Upper lobe of left lung (tissue), 6 donors: ENCODE results near the gene SPAM1. TPM values are rescaled to one million over a fixed set of nuclear protein-coding genes. Genes with fewer than 3 reads are reported as not detected.

ENCODE experiments used
- ATAC-seq, 2 donors: fragments of 200-7000 bp; cut with Tn5 transposase; one replicate each; pipeline ENCODE4 v1.9.1; 2022; ENCODE audit warnings: mild to moderate bottlenecking in 2 of 2, moderate library complexity in 2 of 2; ENCODE audit not compliant: low FRiP score in 2 of 2
- DNase-seq, 2 donors: peaks; one replicate each; pipeline ENCODE4 v3.0.0-alpha.2; 2019 to 2020
- H3K27ac ChIP-seq, 4 donors: fragments of 200-600 bp; sonication (generic); one replicate each; pipeline ENCODE4 v1.5.1; 2016 to 2019
- H3K27me3 ChIP-seq, 4 donors: fragments of 200-600 bp; sonication (generic); one replicate each; pipeline ENCODE4 v1.5.1; 2017 to 2019
- H3K36me3 ChIP-seq, 4 donors: fragments of 200-600 bp; sonication (generic); one replicate each; pipeline ENCODE4 v1.5.1; 2016 to 2019
- H3K4me1 ChIP-seq, 4 donors: fragments of 200-600 bp; sonication (generic); one replicate each; pipeline ENCODE4 v1.5.1; 2018 to 2019
- H3K4me3 ChIP-seq, 4 donors: fragments of 200-600 bp; sonication (generic); one replicate each; pipeline ENCODE4 v1.5.1; 2017 to 2019; ENCODE audit warnings: mild to moderate bottlenecking in 2 of 4, moderate library complexity in 1 of 4
- H3K9me3 ChIP-seq, 4 donors: fragments of 200-600 bp; sonication (generic); one replicate each; pipeline ENCODE4 v1.5.1; 2018 to 2019
- EP300 ChIP-seq, 4 donors: sonication (generic); formaldehyde crosslinking; IDR thresholded peaks; one replicate each; pipeline ENCODE4 v1.5.1; 2017; ENCODE audit warnings: antibody characterized with exemption in 4 of 4, control low read depth in 2 of 4
- POLR2A ChIP-seq, 4 donors: fragments of 450-650 bp; IDR thresholded peaks; one replicate each; pipeline ENCODE4 v1.5.1; 2016 to 2017; ENCODE audit warnings: antibody characterized with exemption in 4 of 4, mild to moderate bottlenecking in 2 of 4
- POLR2AphosphoS5 ChIP-seq, 2 donors: sonication (generic); formaldehyde crosslinking; IDR thresholded peaks; one replicate each; pipeline ENCODE4 v1.5.1; 2017; ENCODE audit warnings: antibody characterized with exemption in 2 of 2
- WGBS, 2 donors: methylation state at CpG; one replicate each; pipeline ENCODE4 v1.1.5; 2017 to 2018; 5-methylcytosine and 5-hydroxymethylcytosine counted together
- total RNA-seq, 6 donors: library from RNA; depleted of rRNA in 4 of 6; stranded (reverse); fragments of >200 nt in 4 of 6; gene quantifications; one replicate each; pipeline versions ENCODE4 v1.1.0 to v1.2.1, GENCODE V29; 2016 to 2021
- TF ChIP-seq, protein P1 (sequence below), 6 experiments: fragments of 450-650 bp in 4 of 6; fragments of 200-600 bp in 2 of 6; sonication (generic) in 2 of 6; IDR thresholded peaks; one replicate each; pipeline ENCODE4 v1.5.1; 2016 to 2019; ENCODE audit warnings: antibody characterized with exemption in 6 of 6
- donor health status: DM: no; HTN: no; CAD: no; lungs with moderate emphysema.
- donor health status: DM: no; HTN: yes; CAD: no; lungs with severe emphysema.

SPAM1 gene, protein sequence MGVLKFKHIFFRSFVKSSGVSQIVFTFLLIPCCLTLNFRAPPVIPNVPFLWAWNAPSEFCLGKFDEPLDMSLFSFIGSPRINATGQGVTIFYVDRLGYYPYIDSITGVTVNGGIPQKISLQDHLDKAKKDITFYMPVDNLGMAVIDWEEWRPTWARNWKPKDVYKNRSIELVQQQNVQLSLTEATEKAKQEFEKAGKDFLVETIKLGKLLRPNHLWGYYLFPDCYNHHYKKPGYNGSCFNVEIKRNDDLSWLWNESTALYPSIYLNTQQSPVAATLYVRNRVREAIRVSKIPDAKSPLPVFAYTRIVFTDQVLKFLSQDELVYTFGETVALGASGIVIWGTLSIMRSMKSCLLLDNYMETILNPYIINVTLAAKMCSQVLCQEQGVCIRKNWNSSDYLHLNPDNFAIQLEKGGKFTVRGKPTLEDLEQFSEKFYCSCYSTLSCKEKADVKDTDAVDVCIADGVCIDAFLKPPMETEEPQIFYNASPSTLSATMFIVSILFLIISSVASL
- not detected for total RNA-seq

DNA sequence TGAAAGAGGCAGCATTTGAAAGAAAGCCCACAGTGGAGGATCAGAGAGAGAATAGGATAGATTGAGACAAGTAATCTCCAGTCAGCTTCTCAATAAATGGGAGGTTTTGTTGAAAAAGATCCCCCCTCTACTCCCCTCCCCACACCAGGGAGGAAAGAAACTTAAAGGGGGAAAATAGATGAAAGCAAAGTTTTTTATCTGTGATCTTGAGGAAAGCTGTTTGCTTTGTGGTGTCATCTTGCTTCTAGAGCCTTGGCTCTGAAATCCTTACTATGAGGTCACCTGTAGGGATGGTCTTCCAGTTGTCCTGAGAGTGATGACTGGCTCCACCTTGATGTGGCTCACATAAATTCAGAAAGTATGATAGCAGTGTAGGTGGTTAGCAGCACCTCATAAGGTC lies at the start of gene SPAM1:
Gene SPAM1 (plus strand): TSS at position 301 of the 400 bp plus-strand sequence. CDS start 28,330 bp downstream, outside the sequence.
- Histone ChIP-seq H3K27ac (no peak within 1 kb of the TSS), H3K4me3 (no peak within 1 kb of the TSS), H3K9me3 (no peaks in the 10 kb centered on the region), H3K4me1 (no peaks in the 10 kb centered on the region), H3K36me3 (no peaks in the 10 kb centered on the region), H3K27me3 (no peaks in the 10 kb centered on the region)
- ATAC-seq (no peak), DNase-seq (no peak)
- TF ChIP-seq, protein P1, sequence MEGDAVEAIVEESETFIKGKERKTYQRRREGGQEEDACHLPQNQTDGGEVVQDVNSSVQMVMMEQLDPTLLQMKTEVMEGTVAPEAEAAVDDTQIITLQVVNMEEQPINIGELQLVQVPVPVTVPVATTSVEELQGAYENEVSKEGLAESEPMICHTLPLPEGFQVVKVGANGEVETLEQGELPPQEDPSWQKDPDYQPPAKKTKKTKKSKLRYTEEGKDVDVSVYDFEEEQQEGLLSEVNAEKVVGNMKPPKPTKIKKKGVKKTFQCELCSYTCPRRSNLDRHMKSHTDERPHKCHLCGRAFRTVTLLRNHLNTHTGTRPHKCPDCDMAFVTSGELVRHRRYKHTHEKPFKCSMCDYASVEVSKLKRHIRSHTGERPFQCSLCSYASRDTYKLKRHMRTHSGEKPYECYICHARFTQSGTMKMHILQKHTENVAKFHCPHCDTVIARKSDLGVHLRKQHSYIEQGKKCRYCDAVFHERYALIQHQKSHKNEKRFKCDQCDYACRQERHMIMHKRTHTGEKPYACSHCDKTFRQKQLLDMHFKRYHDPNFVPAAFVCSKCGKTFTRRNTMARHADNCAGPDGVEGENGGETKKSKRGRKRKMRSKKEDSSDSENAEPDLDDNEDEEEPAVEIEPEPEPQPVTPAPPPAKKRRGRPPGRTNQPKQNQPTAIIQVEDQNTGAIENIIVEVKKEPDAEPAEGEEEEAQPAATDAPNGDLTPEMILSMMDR (IDR thresholded peaks at IDR 0.05), result no peak
- TF ChIP-seq EP300 (IDR thresholded peaks at IDR 0.05) (no peak), POLR2A (IDR thresholded peaks at IDR 0.05) (no peak), POLR2AphosphoS5 (IDR thresholded peaks at IDR 0.05) (no peak)

DNA sequence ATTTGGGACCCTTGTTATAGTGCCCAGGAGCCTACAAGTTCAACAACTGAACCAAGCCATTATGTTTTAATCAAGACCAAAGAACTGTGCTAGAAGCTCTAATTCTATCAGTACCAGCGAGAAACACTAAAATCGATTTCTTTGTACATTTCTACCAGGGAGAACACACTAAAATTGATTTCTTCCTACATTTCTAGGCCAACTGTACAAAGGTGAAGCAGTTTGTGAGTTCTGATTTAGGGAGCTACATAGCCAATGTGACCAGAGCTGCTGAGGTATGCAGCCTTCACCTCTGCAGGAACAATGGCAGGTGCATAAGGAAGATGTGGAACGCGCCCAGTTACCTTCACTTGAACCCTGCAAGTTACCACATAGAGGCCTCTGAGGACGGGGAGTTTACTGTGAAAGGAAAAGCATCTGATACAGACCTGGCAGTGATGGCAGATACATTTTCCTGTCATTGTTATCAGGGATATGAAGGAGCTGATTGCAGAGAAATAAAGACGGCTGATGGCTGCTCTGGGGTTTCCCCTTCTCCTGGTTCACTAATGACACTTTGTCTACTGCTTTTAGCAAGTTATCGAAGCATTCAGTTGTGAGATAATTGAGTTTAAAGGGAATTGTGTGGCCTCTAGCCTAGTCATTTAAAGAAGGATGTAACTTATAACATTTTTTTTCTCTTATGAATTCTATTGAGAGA lies 48.3 kb upstream of the SPAM1 start:
- Histone ChIP-seq H3K27ac (no peak overlapping the region), H3K4me3 (no peak overlapping the region), H3K4me1 (no peaks in the 10 kb centered on the region), H3K9me3 (no peaks in the 10 kb centered on the region), H3K36me3 (no peaks in the 10 kb centered on the region), H3K27me3 (no peaks in the 10 kb centered on the region)
- WGBS, 2 donors, result 68 to 72% methylated on average over 7 of the region's 7 CpGs
- TF ChIP-seq POLR2A (IDR thresholded peaks at IDR 0.05), result no peak
- TF ChIP-seq EP300 (IDR thresholded peaks at IDR 0.05), result no peak
- TF ChIP-seq, protein P1 (IDR thresholded peaks at IDR 0.05), result no peak
- no peak for TF ChIP-seq POLR2AphosphoS5 (IDR thresholded peaks at IDR 0.05)
- no peak for DNase-seq
- no peak for ATAC-seq

DNA sequence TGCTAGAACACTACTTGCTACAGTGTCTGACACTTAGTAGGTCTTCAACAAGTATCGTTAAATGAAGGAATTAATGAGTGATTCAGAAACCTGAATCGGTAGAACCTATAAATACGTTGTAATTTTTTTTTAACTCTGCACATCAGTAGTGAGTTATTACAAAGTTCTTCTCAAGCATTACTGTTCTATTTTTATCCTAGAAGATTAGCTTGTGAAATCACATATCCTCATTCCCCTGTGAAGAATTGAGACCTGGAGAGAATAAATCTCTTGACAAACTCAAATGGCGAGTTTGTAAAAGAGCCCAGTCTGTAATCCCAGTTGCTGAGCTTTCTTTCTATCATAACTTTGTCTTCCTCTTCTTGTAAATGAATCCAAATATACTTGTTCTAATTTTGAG lies 45.4 kb upstream of the SPAM1 start:
- no peak for DNase-seq
- H3K27ac ChIP-seq, result no peak overlapping the region
- 77 to 85% methylated on average over 4 of the region's 4 CpGs for WGBS, 2 donors
- no peaks in the 10 kb centered on the region for H3K36me3 ChIP-seq
- H3K4me3 ChIP-seq, result no peak overlapping the region
- H3K4me1 ChIP-seq, result no peaks in the 10 kb centered on the region
- no peak for ATAC-seq
- no peaks in the 10 kb centered on the region for H3K9me3 ChIP-seq
- H3K27me3 ChIP-seq, result no peaks in the 10 kb centered on the region
- TF ChIP-seq, protein P1 (IDR thresholded peaks at IDR 0.05), result no peak
- TF ChIP-seq POLR2AphosphoS5 (IDR thresholded peaks at IDR 0.05) (no peak), EP300 (IDR thresholded peaks at IDR 0.05) (no peak), POLR2A (IDR thresholded peaks at IDR 0.05) (no peak)

DNA sequence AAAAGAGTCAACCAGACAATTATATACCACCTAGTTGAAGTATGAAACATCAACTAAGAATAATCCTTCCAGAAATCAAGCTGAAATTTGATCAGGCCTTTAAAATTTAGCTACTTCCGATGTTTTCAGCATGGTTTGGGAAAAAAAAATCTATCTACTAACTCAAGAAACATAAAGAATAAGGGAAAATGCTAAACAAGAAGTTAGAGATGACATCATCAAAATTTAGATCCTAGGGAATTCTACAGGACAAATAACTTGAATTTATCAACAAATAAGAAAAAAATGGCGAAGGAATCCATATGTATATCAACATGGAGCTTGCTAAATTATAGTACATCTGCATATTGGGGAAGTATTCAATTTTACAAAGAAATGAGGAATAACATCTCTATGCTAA lies 43.7 kb upstream of the SPAM1 start:
- Histone ChIP-seq H3K4me3 (no peak overlapping the region), H3K27ac (no peak overlapping the region), H3K27me3 (no peaks in the 10 kb centered on the region), H3K9me3 (no peaks in the 10 kb centered on the region), H3K36me3 (no peaks in the 10 kb centered on the region), H3K4me1 (no peaks in the 10 kb centered on the region)
- 91 to 94% methylated on average over 2 of the region's 2 CpGs for WGBS, 2 donors
- TF ChIP-seq EP300 (IDR thresholded peaks at IDR 0.05) (no peak), POLR2AphosphoS5 (IDR thresholded peaks at IDR 0.05) (no peak), POLR2A (IDR thresholded peaks at IDR 0.05) (no peak)
- TF ChIP-seq, protein P1 (IDR thresholded peaks at IDR 0.05), result no peak
- DNase-seq (no peak), ATAC-seq (no peak)
